Ishikawa (cell line): ENCODE data around the gene KRTCAP2.

Experiments
- CEBPB ChIP-seq: IDR thresholded peaks from 2 replicates; pipeline ENCODE4 v1.6.1; 2012
- EP300 ChIP-seq: IDR thresholded peaks from 2 replicates; pipeline ENCODE4 v1.6.1; 2012; ENCODE audit warnings: borderline replicate concordance
- RAD21 ChIP-seq: IDR thresholded peaks from 2 replicates; pipeline ENCODE4 v1.6.1; 2012; ENCODE audit warnings: low read depth
- TEAD4 ChIP-seq: IDR thresholded peaks from 2 replicates; pipeline ENCODE4 v1.6.1; 2012
- TF ChIP-seq, protein P1 (sequence below): IDR thresholded peaks from 2 replicates; pipeline ENCODE4 v1.6.1; 2012
- TF ChIP-seq, protein P2 (sequence below): IDR thresholded peaks from 2 replicates; pipeline ENCODE4 v1.6.1; 2012; ENCODE audit warnings: low read depth, mild to moderate bottlenecking

DNA sequence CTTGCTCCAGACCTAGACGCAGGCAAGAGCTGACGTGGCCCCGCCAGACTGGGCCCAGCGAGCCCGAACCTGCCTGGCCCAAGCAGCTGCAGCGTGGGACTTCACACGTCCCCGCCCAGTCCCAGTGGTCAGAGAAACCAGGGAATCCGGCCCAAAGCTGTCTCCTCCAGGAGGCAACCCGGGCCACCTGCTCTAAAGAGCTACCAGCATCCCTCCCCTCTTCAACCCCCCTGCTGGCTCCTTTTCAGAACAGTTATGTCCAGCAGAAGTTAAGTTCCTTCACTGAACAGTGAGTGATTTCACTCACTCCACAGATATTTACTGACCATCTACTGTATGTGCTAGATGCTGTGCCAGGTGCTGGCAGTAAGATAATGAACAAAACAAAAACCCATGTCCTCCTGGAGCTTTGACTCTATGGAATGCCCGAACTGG lies 47.6 kb downstream of the KRTCAP2 start:
- TF ChIP-seq, protein P1, sequence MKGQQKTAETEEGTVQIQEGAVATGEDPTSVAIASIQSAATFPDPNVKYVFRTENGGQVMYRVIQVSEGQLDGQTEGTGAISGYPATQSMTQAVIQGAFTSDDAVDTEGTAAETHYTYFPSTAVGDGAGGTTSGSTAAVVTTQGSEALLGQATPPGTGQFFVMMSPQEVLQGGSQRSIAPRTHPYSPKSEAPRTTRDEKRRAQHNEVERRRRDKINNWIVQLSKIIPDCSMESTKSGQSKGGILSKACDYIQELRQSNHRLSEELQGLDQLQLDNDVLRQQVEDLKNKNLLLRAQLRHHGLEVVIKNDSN = no peak
- no peak for TF ChIP-seq CEBPB
- no peak for TF ChIP-seq EP300
- TF ChIP-seq, protein P2, sequence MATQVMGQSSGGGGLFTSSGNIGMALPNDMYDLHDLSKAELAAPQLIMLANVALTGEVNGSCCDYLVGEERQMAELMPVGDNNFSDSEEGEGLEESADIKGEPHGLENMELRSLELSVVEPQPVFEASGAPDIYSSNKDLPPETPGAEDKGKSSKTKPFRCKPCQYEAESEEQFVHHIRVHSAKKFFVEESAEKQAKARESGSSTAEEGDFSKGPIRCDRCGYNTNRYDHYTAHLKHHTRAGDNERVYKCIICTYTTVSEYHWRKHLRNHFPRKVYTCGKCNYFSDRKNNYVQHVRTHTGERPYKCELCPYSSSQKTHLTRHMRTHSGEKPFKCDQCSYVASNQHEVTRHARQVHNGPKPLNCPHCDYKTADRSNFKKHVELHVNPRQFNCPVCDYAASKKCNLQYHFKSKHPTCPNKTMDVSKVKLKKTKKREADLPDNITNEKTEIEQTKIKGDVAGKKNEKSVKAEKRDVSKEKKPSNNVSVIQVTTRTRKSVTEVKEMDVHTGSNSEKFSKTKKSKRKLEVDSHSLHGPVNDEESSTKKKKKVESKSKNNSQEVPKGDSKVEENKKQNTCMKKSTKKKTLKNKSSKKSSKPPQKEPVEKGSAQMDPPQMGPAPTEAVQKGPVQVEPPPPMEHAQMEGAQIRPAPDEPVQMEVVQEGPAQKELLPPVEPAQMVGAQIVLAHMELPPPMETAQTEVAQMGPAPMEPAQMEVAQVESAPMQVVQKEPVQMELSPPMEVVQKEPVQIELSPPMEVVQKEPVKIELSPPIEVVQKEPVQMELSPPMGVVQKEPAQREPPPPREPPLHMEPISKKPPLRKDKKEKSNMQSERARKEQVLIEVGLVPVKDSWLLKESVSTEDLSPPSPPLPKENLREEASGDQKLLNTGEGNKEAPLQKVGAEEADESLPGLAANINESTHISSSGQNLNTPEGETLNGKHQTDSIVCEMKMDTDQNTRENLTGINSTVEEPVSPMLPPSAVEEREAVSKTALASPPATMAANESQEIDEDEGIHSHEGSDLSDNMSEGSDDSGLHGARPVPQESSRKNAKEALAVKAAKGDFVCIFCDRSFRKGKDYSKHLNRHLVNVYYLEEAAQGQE = no peak
- TF ChIP-seq TEAD4 = no peak
- TF ChIP-seq RAD21 = no peak
